Liver (tissue), 9 donors: ENCODE data around the gene MAPK11. TPM values are rescaled to one million over a fixed set of nuclear protein-coding genes. Genes with fewer than 3 reads are reported as not detected.

Source experiments
- DNase-seq: peaks from one replicate; pipeline ENCODE4 v3.0.0-alpha.2; 2017; ENCODE audit warnings: low spot score
- H3K27ac ChIP-seq, 2 donors: one replicate each; pipeline ENCODE4 v1.7.0; 2013; ENCODE audit warnings: inconsistent platforms in 2 of 2, low read length in 2 of 2, control low read depth in 1 of 2, low read depth in 1 of 2, mild to moderate bottlenecking in 1 of 2
- H3K27me3 ChIP-seq, 4 donors: one replicate each; pipeline versions ENCODE4 v1.6.1 to v1.7.0; 2013; ENCODE audit warnings: low read length in 3 of 4, inconsistent platforms in 1 of 4, mild to moderate bottlenecking in 1 of 4, moderate library complexity in 1 of 4; ENCODE audit not compliant: control insufficient read depth in 4 of 4, insufficient read depth in 4 of 4
- H3K36me3 ChIP-seq, 4 donors: one replicate each; pipeline versions ENCODE4 v1.6.1 to v1.7.0; 2013; ENCODE audit warnings: low read length in 3 of 4, mild to moderate bottlenecking in 3 of 4, low read depth in 1 of 4, moderate library complexity in 1 of 4; ENCODE audit not compliant: control insufficient read depth in 4 of 4, insufficient read depth in 3 of 4
- H3K4me1 ChIP-seq, 4 donors: one replicate each; pipeline versions ENCODE4 v1.6.1 to v1.7.0; 2013; ENCODE audit warnings: low read length in 3 of 4, mild to moderate bottlenecking in 3 of 4, moderate library complexity in 1 of 4; ENCODE audit not compliant: control insufficient read depth in 4 of 4, insufficient read depth in 4 of 4
- H3K4me3 ChIP-seq, 3 donors: one replicate each; pipeline versions ENCODE4 v1.6.1 to v1.7.0; 2013; ENCODE audit warnings: low read length in 3 of 3, control low read depth in 1 of 3, low read depth in 1 of 3, mild to moderate bottlenecking in 1 of 3
- H3K9ac ChIP-seq, 2 donors: one replicate each; pipeline ENCODE4 v1.7.0; 2013; ENCODE audit warnings: low read length in 2 of 2, mild to moderate bottlenecking in 2 of 2, moderate library complexity in 2 of 2, control low read depth in 1 of 2, low read depth in 1 of 2
- H3K9me3 ChIP-seq, 4 donors: one replicate each; pipeline versions ENCODE4 v1.6.1 to v1.7.0; 2013; ENCODE audit warnings: low read length in 3 of 4; ENCODE audit not compliant: control insufficient read depth in 4 of 4
- EGR1 ChIP-seq, 2 donors: IDR thresholded peaks; 2 replicates each; pipeline ENCODE4 v1.6.1; 2016 to 2018; ENCODE audit warnings: antibody characterized with exemption in 2 of 2, low read depth in 2 of 2
- FOXA1 ChIP-seq: IDR thresholded peaks from 2 replicates; pipeline ENCODE4 v1.6.1; 2016; ENCODE audit warnings: antibody characterized with exemption
- HNF4G ChIP-seq: IDR thresholded peaks from 2 replicates; pipeline ENCODE4 v1.6.1; 2016; ENCODE audit warnings: antibody characterized with exemption
- JUND ChIP-seq, 2 donors: IDR thresholded peaks; 2 replicates each; pipeline ENCODE4 v1.6.1; 2016; ENCODE audit warnings: antibody characterized with exemption in 2 of 2
- NR2F2 ChIP-seq: IDR thresholded peaks from 2 replicates; pipeline ENCODE4 v1.6.1; 2016; ENCODE audit warnings: antibody characterized with exemption
- RXRA ChIP-seq, 2 donors: IDR thresholded peaks; 2 replicates each; pipeline ENCODE4 v1.6.1; 2017 to 2018; ENCODE audit warnings: antibody characterized with exemption in 2 of 2, mild to moderate bottlenecking in 1 of 2
- TAF1 ChIP-seq: conservative IDR thresholded peaks from 2 replicates; pipeline ENCODE4 v1.6.1; 2016; ENCODE audit warnings: antibody characterized with exemption, mild to moderate bottlenecking
- YY1 ChIP-seq: IDR thresholded peaks from 2 replicates; pipeline ENCODE4 v1.6.1; 2016; ENCODE audit warnings: antibody characterized with exemption, mild to moderate bottlenecking
- WGBS: extraction: QIAGEN DNeasy Blood & Tissue Kit; methylation state at CpG from one replicate; pipeline ENCODE4 v1.1.7; 2013; 5-methylcytosine and 5-hydroxymethylcytosine counted together
- polyA plus RNA-seq, 2 donors: library from polyadenylated mRNA; stranded (reverse) in 1 of 2; unstranded in 1 of 2; fragments of 200-250 nt in 1 of 2; fragments of >200 nt in 1 of 2; fragmentation: Nextera tagmentation in 1 of 2; extraction: Ambion mirVana in 1 of 2; gene quantifications; one replicate each; pipeline versions ENCODE4 v1.2.1 to v1.2.3, GENCODE V29; 2013 to 2015
- total RNA-seq, 2 donors: library from RNA; depleted of rRNA; stranded (reverse); fragments of >200 nt; gene quantifications; one replicate each; pipeline ENCODE4 v1.2.3, GENCODE V29; 2014
- TF ChIP-seq, protein P1 (sequence below): IDR thresholded peaks from 2 replicates; pipeline ENCODE4 v1.6.1; 2016; ENCODE audit warnings: antibody characterized with exemption
- TF ChIP-seq, protein P2 (sequence below): IDR thresholded peaks from 2 replicates; pipeline ENCODE4 v1.6.1; 2016; ENCODE audit warnings: antibody characterized with exemption
- TF ChIP-seq, protein P3 (sequence below): IDR thresholded peaks from 2 replicates; pipeline ENCODE4 v1.6.1; 2016; ENCODE audit warnings: antibody characterized with exemption, mild to moderate bottlenecking
- donor health status: healthy.
- donor health status: healthy.
- donor health status: healthy.
- donor health status: healthy.
- donor health status: healthy.

MAPK11 gene
- total and polyA plus RNA-seq, 4 donors: 0.65 to 2.0 (median 1.0) TPM

DNA sequence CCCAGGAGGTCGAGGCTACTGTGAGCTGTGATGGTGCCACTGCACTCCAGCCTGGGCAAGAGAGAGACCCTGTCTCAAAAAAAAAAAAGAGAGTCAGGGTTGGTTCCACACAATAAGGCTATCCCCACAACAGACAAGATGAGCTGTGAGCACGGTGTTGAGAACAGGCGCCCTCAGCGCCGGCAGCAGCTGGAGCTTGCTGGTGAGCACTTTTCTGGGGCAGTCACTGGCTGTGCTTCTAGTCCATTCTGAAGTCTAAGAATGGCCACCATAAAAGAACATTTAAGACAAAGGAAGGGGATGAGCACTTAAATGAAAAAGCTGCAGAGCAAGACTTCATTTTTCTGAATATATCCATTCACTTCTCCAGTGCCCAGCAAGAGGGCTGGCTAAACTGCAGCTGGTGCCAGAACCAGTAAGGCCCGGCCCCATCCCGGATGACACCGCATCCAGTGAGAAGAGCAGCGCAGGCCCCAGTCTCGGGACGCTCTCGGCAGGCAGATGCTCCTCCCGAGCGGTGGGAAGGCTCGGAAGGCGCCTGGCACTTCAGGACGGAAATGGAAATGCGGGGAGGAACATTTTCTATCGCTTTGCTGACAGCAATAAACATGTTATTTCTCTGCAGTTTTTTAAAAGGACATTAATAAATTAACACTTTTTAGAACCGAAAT lies 37.6 kb downstream of the MAPK11 start:
- Histone ChIP-seq H3K27me3 (no peaks in the 10 kb centered on the region), H3K9ac (no peak overlapping the region), H3K4me3 (no peak overlapping the region), H3K36me3 (peaks cover 5 to 32% (median 8%) of the 10 kb centered on the region in 4 donors), H3K27ac (no peak overlapping the region), H3K9me3 (no peaks in the 10 kb centered on the region), H3K4me1 (peaks cover 0 to 5% (median under 1%) of the 10 kb centered on the region in 4 donors)
- WGBS: 95% methylated on average over 20 of the region's 20 CpGs
- TF ChIP-seq TAF1 (no peak), YY1 (no peak), RXRA (IDR thresholded peaks at IDR 0.05) (no peak), JUND (IDR thresholded peaks at IDR 0.05) (no peak), HNF4G (no peak), FOXA1 (no peak), EGR1 (IDR thresholded peaks at IDR 0.05; ENCODE audit: low read depth in 2 of 2) (no peak)
- TF ChIP-seq, protein P1, sequence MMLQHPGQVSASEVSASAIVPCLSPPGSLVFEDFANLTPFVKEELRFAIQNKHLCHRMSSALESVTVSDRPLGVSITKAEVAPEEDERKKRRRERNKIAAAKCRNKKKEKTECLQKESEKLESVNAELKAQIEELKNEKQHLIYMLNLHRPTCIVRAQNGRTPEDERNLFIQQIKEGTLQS: no peak
- TF ChIP-seq, protein P2, sequence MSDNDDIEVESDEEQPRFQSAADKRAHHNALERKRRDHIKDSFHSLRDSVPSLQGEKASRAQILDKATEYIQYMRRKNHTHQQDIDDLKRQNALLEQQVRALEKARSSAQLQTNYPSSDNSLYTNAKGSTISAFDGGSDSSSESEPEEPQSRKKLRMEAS: no peak
- TF ChIP-seq, protein P3, sequence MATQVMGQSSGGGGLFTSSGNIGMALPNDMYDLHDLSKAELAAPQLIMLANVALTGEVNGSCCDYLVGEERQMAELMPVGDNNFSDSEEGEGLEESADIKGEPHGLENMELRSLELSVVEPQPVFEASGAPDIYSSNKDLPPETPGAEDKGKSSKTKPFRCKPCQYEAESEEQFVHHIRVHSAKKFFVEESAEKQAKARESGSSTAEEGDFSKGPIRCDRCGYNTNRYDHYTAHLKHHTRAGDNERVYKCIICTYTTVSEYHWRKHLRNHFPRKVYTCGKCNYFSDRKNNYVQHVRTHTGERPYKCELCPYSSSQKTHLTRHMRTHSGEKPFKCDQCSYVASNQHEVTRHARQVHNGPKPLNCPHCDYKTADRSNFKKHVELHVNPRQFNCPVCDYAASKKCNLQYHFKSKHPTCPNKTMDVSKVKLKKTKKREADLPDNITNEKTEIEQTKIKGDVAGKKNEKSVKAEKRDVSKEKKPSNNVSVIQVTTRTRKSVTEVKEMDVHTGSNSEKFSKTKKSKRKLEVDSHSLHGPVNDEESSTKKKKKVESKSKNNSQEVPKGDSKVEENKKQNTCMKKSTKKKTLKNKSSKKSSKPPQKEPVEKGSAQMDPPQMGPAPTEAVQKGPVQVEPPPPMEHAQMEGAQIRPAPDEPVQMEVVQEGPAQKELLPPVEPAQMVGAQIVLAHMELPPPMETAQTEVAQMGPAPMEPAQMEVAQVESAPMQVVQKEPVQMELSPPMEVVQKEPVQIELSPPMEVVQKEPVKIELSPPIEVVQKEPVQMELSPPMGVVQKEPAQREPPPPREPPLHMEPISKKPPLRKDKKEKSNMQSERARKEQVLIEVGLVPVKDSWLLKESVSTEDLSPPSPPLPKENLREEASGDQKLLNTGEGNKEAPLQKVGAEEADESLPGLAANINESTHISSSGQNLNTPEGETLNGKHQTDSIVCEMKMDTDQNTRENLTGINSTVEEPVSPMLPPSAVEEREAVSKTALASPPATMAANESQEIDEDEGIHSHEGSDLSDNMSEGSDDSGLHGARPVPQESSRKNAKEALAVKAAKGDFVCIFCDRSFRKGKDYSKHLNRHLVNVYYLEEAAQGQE: no peak
- no peak for DNase-seq

DNA sequence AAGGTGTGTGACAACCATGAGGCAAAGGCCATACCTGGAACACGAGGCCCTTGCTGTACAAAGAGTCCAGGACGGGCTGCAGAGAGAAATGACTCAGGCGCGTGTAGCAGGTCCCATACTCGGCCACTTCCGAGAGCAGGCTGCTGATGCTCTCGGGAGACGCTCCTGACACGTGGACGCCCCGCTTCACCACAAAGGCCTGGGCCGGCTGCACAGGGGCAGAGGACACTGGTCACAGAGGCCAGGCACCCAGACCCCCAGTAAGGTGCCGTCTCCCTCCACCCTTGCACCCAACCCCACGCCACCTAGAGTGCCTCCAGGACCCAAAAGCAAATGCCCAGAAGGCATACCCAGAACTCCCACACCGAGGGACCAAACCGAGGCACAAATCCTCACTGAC lies 40.8 kb downstream of the MAPK11 start:
- no peak for DNase-seq
- Histone ChIP-seq H3K9me3 (no peaks in the 10 kb centered on the region), H3K4me1 (no peaks in the 10 kb centered on the region), H3K27me3 (no peaks in the 10 kb centered on the region), H3K27ac (no peak overlapping the region), H3K4me3 (no peak overlapping the region), H3K9ac (no peak overlapping the region), H3K36me3 (peaks cover 7 to 52% (median 18%) of the 10 kb centered on the region in 4 donors)
- 98% methylated on average over 16 of the region's 16 CpGs for WGBS
- TF ChIP-seq NR2F2 (no peak), EGR1 (IDR thresholded peaks at IDR 0.05; ENCODE audit: low read depth in 2 of 2) (no peak), FOXA1 (no peak)
- TF ChIP-seq, protein P3: no peak
